Stimulated activated CD8-positive, alpha-beta memory T cell treated with anti-CD3 and anti-CD28 coated beads, Interleukin-4, amount 100 ng/mL, for 48 hours (primary cell): ENCODE results near the gene ERC2.

Source experiments
- DNase-seq: peaks from one replicate; pipeline ENCODE4 v3.0.0-alpha.2; 2020

Gene ERC2

GRCh38 chr3:55596212-55596611 lies 872.1 kb downstream of the ERC2 start:
- no peak for DNase-seq

DNA sequence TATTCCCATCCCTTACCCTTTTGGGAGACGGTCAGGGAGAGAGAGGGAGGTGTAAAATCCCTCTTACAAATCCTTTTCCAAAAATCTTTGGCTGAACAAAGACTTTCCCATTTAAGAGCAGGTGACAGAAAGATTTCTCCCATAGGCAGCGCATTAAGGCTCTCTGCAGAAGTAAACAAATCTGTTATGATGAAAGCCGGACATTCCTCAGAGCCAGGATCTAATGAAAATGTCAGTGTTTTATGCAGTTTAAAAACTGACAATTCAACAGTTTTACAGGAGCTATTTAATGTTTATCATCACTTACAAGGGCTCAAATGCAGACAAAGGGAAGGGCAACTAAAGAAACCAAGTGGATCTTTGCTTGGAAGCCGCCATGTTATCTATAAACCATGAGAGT lies 872.8 kb downstream of the ERC2 start:
- DNase-seq, result no peak

- DNase-seq, result no peak
Observed at GRCh38 chr3:55592572-55592971, 875.7 kb downstream of the ERC2 start.

GRCh38 chr3:55591888-55592287 lies 876.4 kb downstream of the ERC2 start:
- DNase-seq, result no peak

- DNase-seq, result no peak
Observed at GRCh38 chr3:55588146-55588765, 880.0 kb downstream of the ERC2 start.

- no peak for DNase-seq
Observed at GRCh38 chr3:55585856-55586255, 882.4 kb downstream of the ERC2 start.

DNA sequence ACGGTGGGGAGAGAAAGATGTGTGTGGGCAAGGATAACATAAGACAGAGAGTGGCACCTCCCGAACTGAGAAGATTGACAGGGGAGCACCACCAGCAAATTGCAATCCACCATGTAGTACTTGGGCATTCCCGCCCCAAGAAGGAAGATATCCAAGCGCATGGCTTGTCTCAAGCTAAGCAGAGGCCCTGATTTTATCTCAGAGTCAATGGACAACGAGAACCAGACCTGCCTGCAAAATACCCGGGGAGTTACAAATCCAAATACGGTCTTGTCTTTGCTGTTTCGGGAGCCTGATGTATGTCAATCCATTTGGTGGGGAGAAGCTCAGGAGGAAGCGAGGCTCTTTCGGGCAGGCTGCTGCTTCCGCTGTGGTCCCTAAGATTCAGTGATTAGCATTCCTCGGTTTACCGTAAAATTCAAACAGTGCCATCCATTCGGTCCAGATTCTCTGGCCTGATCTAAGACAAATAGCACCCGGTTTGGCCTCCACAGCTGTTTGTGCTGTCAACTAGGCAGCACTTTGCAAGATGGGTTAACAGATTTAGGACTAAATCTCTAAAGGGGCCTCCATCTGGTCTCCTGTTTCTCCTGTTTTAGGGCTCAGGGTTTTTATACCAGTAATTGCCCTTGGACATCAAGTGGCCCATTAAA lies 883.4 kb downstream of the ERC2 start:
- no peak for DNase-seq

DNA sequence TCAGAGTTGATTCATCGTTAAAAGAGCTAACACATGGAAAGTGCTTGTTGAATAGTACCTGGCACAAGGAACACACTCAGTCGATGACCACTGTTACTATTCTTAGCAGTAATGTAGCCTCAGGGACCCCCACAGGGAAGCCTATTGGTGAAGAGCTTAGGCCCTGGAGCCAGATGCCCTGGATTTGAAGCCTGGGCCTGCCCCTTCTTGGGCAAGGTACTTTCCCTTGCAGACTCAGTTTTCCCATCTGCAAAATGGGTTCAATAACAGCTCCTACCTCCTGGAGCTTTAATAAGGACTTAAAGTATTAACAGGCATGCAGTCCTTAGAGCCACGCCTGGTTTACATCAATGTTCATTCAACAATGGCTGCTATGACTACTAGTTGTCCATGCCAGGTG lies 884.2 kb downstream of the ERC2 start:
- DNase-seq, result no peak

DNA sequence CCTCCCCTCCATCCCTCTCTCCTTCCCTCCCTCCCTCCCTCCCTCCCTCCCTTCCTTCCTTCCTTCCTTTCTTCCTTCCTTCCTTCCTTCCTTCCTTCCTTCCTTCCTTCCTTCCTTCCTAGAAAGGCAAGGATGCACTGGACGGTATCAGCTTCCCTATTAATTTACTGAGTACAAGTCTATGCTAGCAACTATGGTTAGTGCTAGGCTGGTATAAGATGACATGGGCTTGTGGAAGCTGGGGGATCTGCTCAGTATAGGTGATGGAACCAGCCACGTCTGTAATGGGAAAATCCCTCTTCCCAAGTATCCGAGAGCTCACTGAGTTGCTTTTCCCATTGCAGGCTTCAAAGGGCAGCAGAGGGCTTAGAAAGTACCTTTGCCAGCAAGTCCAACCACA lies 884.8 kb downstream of the ERC2 start:
- no peak for DNase-seq

DNA sequence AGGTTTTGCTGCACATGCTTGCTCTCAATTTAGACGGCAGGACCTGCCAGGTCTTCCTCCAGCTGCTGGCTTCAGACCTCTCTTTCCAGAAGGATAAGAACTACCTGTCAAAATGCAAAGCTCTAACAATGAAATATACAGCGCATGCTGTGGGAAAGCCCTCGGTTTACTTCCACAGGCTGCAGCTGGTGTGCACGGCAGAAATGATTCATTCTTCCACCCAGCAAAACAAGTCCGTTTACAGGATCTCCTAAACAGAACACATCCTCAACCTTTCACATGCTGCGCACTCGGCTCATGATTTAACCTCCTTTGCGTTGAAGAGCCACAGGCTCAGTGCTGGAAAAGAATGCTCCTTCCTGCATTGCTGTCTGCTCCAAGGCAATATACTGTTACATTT lies 888.8 kb downstream of the ERC2 start:
- DNase-seq, result no peak

- no peak for DNase-seq
Observed at GRCh38 chr3:55576621-55577388, 891.5 kb downstream of the ERC2 start.

- DNase-seq, result no peak
Observed at GRCh38 chr3:55574671-55575070, 893.6 kb downstream of the ERC2 start.

DNA sequence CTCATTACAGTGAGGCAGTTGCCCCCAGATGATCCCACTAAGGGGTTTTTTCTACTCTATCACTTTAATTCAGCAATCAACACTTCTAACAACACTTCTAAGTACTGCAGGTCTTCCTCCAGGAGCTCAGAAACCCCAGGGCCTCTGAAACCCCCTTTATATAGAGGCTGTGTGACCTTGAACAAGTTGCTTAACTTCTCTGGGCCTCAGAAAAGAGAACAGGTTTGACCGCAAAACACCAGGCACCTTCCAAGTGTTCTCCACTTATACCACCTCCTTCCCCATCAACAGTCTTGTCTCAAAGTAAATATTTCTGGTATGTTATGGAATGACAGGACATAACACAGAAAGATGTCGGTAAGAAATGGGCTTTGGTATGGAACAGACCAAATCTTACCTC lies 895.5 kb downstream of the ERC2 start:
- no peak for DNase-seq

- no peak for DNase-seq
Observed at GRCh38 chr3:55571913-55572312, 896.4 kb downstream of the ERC2 start.

DNA sequence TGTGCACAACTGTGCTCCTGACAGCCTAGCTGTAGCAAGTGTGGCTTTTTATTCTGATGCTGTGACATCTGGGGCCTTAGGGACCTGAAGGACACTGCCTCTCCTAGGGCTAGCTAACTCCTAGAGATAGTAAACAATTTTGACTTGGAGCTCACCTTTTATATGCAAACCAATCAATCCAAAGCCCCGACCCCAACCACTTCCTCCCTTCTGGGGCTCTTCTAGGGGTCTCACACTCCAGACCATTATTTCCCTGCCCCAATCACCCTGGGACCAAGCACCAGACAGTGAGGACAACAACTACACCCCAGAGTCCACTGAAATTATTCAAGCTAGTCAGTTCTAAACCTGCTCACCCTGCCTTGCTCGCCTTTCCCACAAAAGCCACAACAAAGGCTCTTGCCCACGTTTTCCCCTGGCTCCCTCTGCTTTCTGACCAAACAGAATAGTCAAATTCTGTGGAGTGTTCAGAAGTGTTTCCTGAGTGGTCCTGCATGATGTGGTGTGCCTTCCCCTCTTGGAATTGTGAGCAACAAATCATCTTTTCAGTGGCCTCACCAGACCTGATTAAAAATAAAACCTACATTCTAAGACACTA lies 897.0 kb downstream of the ERC2 start:
- DNase-seq, result no peak

- DNase-seq, result no peak
Observed at GRCh38 chr3:55570271-55570711, 898.0 kb downstream of the ERC2 start.

- DNase-seq, result no peak
Observed at GRCh38 chr3:55569033-55569599, 899.2 kb downstream of the ERC2 start.

GRCh38 chr3:55567615-55568014 lies 900.7 kb downstream of the ERC2 start:
- no peak for DNase-seq

DNA sequence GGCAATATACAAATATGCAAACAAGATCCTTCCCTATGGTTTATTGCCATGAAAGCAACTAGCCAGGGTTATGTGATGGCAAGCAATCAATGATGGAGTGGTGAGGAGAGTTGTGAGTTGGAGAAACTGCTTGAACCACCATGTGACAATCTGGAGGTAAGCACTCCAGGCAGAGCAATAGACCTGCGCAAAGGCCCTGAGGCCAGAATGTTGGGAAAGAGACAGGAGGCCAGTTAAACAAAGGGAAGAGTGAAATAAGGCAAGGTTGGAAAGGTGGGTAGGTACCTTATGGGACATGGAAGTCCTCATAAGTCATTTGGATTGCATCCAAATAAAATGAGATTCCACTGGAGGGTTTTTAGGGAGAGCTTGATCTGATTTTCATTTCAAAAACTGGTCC lies 901.1 kb downstream of the ERC2 start:
- DNase-seq, result no peak

GRCh38 chr3:55565521-55565920 lies 902.7 kb downstream of the ERC2 start:
- no peak for DNase-seq

GRCh38 chr3:55564726-55565125 lies 903.5 kb downstream of the ERC2 start:
- no peak for DNase-seq

GRCh38 chr3:55562700-55563099 lies 905.6 kb downstream of the ERC2 start:
- DNase-seq, result no peak
